Muscle of leg (tissue), 11 donors: ENCODE results near the gene EXTL1. TPM values are rescaled to one million over a fixed set of nuclear protein-coding genes. Genes with fewer than 3 reads are reported as not detected.

Source experiments
- DNase-seq: peaks from one replicate; pipeline ENCODE4 v3.0.0; 2013
- H3K27ac ChIP-seq: one replicate; pipeline ENCODE4 v1.5.1; 2013; ENCODE audit warnings: mild to moderate bottlenecking, low read length, control low read depth
- H3K27me3 ChIP-seq: one replicate; pipeline ENCODE4 v1.6.1; 2013; ENCODE audit warnings: low read length; ENCODE audit not compliant: control insufficient read depth, insufficient read depth
- H3K36me3 ChIP-seq: one replicate; pipeline ENCODE4 v1.6.1; 2013; ENCODE audit warnings: low read length; ENCODE audit not compliant: control insufficient read depth, insufficient read depth
- H3K4me1 ChIP-seq: one replicate; pipeline ENCODE4 v1.6.1; 2013; ENCODE audit warnings: low read length; ENCODE audit not compliant: control insufficient read depth, insufficient read depth
- H3K4me3 ChIP-seq: one replicate; pipeline ENCODE4 v1.5.1; 2013; ENCODE audit warnings: low read length, control low read depth
- H3K9me3 ChIP-seq: replicated peaks from 2 replicates; pipeline ENCODE4 v1.6.1; 2013; ENCODE audit warnings: low read depth, low read length; ENCODE audit not compliant: control insufficient read depth
- WGBS: methylation state at CpG from one replicate; pipeline ENCODE4 v1.1.5; 2013; ENCODE audit warnings: missing lambda C conversion rate; ENCODE audit not compliant: insufficient coverage; 5-methylcytosine and 5-hydroxymethylcytosine counted together
- polyA plus RNA-seq, 8 donors: library from polyadenylated mRNA; unstranded; fragments of 120-200 nt; gene quantifications; one replicate each; pipeline versions ENCODE4 v1.2.1 to v1.2.3, GENCODE V29; 2013; ENCODE audit warnings: inconsistent platforms in 1 of 8, low replicate concordance in 1 of 8; ENCODE audit not compliant: insufficient read length in 8 of 8, insufficient read depth in 1 of 8
- total RNA-seq: library from RNA; stranded (reverse); fragments of 120-200 nt; gene quantifications from one replicate; pipeline ENCODE4 v1.2.4, GENCODE V29; 2013

EXTL1 gene
- total and polyA plus RNA-seq, 9 donors = 0.71 to 4.6 (median 2.4) TPM

- Histone ChIP-seq H3K4me3 (no peak overlapping the region), H3K36me3 (no peaks in the 10 kb centered on the region), H3K4me1 (peaks cover 44% of the 10 kb centered on the region), H3K27ac (no peak overlapping the region), H3K27me3 (no peaks in the 10 kb centered on the region), H3K9me3 (no peaks in the 10 kb centered on the region)
- DNase-seq = no peak
- WGBS = 70% methylated on average over 6 of the region's 13 CpGs
Observed at GRCh38 chr1:26023009-26023408, 1.4 kb downstream of the EXTL1 start.

DNA sequence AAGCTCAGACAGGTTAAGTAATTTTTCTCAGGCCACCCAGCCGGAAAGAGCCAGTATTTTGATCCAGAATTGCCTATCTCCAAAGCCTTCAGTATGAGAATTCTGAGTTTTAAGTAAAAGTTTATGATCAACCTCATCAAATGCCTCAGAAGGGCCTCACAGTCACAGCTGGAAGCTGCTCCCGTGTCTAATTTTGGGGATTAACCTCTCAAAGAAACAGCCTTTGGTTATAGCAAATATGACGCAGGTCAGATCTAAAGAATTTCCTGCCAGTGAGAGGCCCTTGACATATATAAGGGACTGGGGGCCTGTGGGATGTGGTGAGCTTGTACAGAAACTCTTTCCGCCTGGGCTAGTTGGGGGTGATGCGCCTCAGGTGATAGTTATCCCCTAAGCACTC, 2.3 kb downstream of the EXTL1 start:
- no peaks in the 10 kb centered on the region for H3K27me3 ChIP-seq
- peaks cover 44% of the 10 kb centered on the region for H3K4me1 ChIP-seq
- no peak overlapping the region for H3K27ac ChIP-seq
- H3K4me3 ChIP-seq = no peak overlapping the region
- H3K36me3 ChIP-seq = no peaks in the 10 kb centered on the region
- no peaks in the 10 kb centered on the region for H3K9me3 ChIP-seq
- no peak for DNase-seq
- 84% methylated on average over 2 of the region's 5 CpGs for WGBS

- no peaks in the 10 kb centered on the region for H3K9me3 ChIP-seq
- no peak overlapping the region for H3K27ac ChIP-seq
- no peaks in the 10 kb centered on the region for H3K36me3 ChIP-seq
- no peak overlapping the region for H3K4me3 ChIP-seq
- no peaks in the 10 kb centered on the region for H3K27me3 ChIP-seq
- WGBS = 100% methylated on average over 1 of the region's 5 CpGs
- DNase-seq = no peak
- peaks cover 40% of the 10 kb centered on the region for H3K4me1 ChIP-seq
Observed at GRCh38 chr1:26025060-26025459, 3.5 kb downstream of the EXTL1 start.

DNA sequence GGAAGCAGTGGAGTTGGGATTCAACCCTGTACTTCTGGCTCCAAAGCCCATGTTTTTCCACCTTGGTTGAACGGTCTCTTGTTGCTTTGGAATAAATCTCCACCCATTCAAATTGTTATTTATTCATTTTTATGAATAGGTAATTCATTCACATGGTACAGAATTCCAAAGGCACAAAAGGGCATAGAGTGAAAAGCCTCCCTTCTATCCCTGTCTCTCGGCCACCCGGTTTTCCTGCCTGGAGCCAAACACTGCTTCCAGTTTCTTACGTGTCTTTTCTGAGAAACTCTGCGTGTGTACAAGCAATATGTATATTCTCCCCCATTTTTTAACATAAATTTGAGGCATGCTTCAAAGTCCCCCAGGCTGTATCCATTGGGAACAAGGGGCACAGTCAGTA, 3.9 kb downstream of the EXTL1 start:
- Histone ChIP-seq H3K36me3 (no peaks in the 10 kb centered on the region), H3K4me3 (no peak overlapping the region), H3K27me3 (no peaks in the 10 kb centered on the region), H3K27ac (no peak overlapping the region), H3K9me3 (no peaks in the 10 kb centered on the region), H3K4me1 (peaks cover 36% of the 10 kb centered on the region)
- 60% methylated on average over 4 of the region's 5 CpGs for WGBS
- DNase-seq = no peak

- Histone ChIP-seq H3K36me3 (no peaks in the 10 kb centered on the region), H3K4me1 (peaks cover 12% of the 10 kb centered on the region), H3K27me3 (peaks cover 3% of the 10 kb centered on the region), H3K4me3 (no peak overlapping the region), H3K9me3 (no peaks in the 10 kb centered on the region), H3K27ac (no peak overlapping the region)
- DNase-seq = no peak
- 43% methylated on average over 2 of the region's 3 CpGs for WGBS
Observed at GRCh38 chr1:26027716-26028489, 6.3 kb downstream of the EXTL1 start.

DNA sequence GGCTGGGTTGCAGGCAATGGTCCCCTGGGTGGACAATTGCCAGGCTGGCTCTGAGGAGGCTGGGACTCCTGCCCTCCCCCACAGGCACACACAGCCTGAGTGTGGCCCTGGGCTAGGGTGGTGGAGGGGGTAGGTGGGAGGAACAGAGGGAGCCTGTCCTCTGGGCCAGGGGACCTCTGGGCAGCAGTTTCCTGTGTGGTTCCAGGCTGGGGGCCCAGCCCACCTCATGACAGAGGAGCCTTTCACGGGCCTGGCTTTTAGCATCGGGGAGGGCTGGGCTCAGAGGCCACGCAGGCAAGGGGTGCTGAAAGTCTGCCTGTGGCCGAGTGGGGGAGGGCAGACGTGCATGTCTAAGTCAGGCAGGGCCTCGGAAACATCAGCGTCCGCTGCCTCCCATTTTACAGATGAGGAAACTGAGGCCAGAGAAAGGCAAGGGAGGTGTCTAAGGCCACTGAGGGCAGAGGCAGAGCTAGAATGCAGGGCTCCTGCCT, 7.0 kb downstream of the EXTL1 start:
- no peak for DNase-seq
- peaks cover 10% of the 10 kb centered on the region for H3K27me3 ChIP-seq
- 63% methylated on average over 7 of the region's 8 CpGs for WGBS

GRCh38 chr1:26029054-26029863, 7.7 kb downstream of the EXTL1 start:
- Histone ChIP-seq H3K36me3 (no peaks in the 10 kb centered on the region), H3K9me3 (no peaks in the 10 kb centered on the region), H3K4me1 (peaks cover 2% of the 10 kb centered on the region), H3K4me3 (no peak overlapping the region), H3K27ac (no peak overlapping the region), H3K27me3 (peaks cover 17% of the 10 kb centered on the region)
- no peak for DNase-seq
- 69% methylated on average over 12 of the region's 15 CpGs for WGBS

More for the DNA sequence above, 7.0 kb downstream of the EXTL1 start:
- peaks cover 6% of the 10 kb centered on the region for H3K4me1 ChIP-seq
- no peak overlapping the region for H3K4me3 ChIP-seq
- H3K27ac ChIP-seq = no peak overlapping the region
- H3K9me3 ChIP-seq = no peaks in the 10 kb centered on the region
- no peaks in the 10 kb centered on the region for H3K36me3 ChIP-seq

DNA sequence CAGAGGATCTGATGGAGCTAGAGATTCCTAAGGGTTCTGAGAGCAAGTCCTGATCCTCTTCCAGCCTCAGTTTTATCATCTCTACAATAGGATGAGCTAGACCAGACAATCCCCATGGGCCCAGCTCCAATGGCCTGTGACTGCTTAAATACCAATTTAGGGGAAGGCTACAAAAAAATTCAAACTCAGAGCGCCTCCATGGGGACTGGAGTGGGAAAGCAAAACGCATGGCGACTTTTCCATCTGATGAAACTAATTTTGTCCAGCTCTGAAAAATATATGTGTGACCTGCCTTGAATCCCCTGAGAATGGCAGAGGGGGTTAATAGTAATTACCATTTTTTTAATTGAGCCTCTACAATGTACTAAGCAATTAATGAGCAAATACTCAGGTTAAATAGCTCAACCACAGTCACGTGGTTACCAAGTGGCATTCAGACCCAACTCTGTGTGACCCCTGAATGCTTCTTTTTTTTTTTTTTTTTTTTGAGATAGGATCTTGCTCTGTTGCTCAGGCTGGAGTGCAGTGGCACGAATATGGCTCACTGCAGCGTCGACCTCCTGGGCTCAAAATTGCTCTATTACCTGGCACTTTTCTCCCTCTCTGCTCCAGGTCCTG, 8.4 kb downstream of the EXTL1 start:
- H3K4me3 ChIP-seq = no peak overlapping the region
- WGBS = 84% methylated on average over 4 of the region's 7 CpGs
- H3K9me3 ChIP-seq = no peaks in the 10 kb centered on the region
- no peaks in the 10 kb centered on the region for H3K36me3 ChIP-seq
- no peak overlapping the region for H3K27ac ChIP-seq
- peaks cover 24% of the 10 kb centered on the region for H3K27me3 ChIP-seq
- no peak for DNase-seq
- peaks cover 7% of the 10 kb centered on the region for H3K4me1 ChIP-seq

DNA sequence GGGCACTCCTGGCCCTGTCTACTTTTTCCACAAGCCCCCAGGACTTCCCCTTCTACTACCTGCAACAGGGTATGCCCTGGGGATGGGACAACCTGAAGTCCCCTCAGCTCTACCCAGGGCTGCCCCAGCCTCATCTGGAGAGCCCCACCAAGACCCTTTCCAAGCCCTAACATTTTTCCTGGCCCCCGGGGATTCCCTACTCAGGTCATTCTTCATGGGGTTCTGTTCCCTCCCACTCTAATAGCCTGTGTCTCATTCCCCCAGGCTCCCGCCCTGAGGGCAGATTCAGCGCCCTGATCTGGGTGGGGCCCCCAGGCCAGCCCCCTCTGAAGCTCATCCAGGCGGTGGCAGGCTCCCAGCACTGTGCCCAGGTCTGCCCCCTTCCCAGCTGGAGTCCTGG, 9.6 kb downstream of the EXTL1 start:
- DNase-seq = no peak
- H3K36me3 ChIP-seq = no peaks in the 10 kb centered on the region
- no peak overlapping the region for H3K27ac ChIP-seq
- 81% methylated on average over 4 of the region's 4 CpGs for WGBS
- H3K4me3 ChIP-seq = no peak overlapping the region
- H3K27me3 ChIP-seq = peaks cover 27% of the 10 kb centered on the region
- H3K4me1 ChIP-seq = peaks cover 12% of the 10 kb centered on the region
- no peaks in the 10 kb centered on the region for H3K9me3 ChIP-seq

GRCh38 chr1:26031611-26032220, 10.1 kb downstream of the EXTL1 start:
- H3K27ac ChIP-seq = no peak overlapping the region
- no CpG with 5 or more reads among the region's 3 CpGs for WGBS
- no peaks in the 10 kb centered on the region for H3K36me3 ChIP-seq
- DNase-seq = no peak
- peaks cover 29% of the 10 kb centered on the region for H3K27me3 ChIP-seq
- H3K9me3 ChIP-seq = no peaks in the 10 kb centered on the region
- no peak overlapping the region for H3K4me3 ChIP-seq
- H3K4me1 ChIP-seq = peaks cover 18% of the 10 kb centered on the region
